ENCODE measurements around the gene ZNF180. TPM values are rescaled to one million over a fixed set of nuclear protein-coding genes. Genes with fewer than 3 reads are reported as not detected.

The ZNF180 gene
- total RNA-seq, 1 donor from 2014 or later = 5.7 TPM

DNA sequence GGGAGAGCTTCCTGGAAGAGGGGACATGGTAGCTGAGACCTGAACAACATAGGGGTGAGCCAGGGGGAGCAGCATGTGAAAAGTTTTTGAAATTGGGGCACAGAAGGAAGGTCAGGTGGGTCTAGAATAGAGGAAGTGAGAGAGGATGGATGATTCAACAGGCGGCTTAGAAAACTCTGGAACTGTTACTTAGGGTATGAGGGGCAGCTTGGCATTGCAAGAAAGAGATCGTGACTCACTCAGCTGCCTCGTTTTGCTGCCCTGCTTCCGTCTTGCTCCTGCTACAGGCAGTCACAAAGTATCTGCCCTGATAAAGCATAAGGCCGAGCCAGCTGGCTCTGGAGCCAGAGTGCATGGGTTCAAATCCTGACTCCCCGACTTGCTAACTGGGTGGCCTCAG lies 30.5 kb upstream of the ZNF180 start:
- no peak overlapping the region for H3K4me3 ChIP-seq (ENCODE audit: low read length in 3 of 3)
- H3K4me1 ChIP-seq (ENCODE audit: control insufficient read depth in 3 of 3, insufficient read depth in 3 of 3, low read length in 3 of 3) = no peaks in the 10 kb centered on the region
- no peak overlapping the region for H3K9ac ChIP-seq (ENCODE audit: low read depth in 1 of 3, low read length in 3 of 3)
- no peaks in the 10 kb centered on the region for H3K36me3 ChIP-seq (ENCODE audit: control insufficient read depth in 3 of 3, insufficient read depth in 3 of 3, low read length in 3 of 3)
- peaks cover 10 to 12% (median 11%) of the 10 kb centered on the region in 3 donors for H3K27me3 ChIP-seq (ENCODE audit: control insufficient read depth in 3 of 3, insufficient read depth in 3 of 3, low read length in 3 of 3)
- peaks cover 0 to 3% (median 0%) of the 10 kb centered on the region in 3 donors for H3K9me3 ChIP-seq (ENCODE audit: control insufficient read depth in 3 of 3, low read length in 3 of 3)
- H3K27ac ChIP-seq (ENCODE audit: low read depth, low read length) = no peak overlapping the region

- Histone ChIP-seq H3K9me3 (ENCODE audit: control insufficient read depth in 3 of 3, low read length in 3 of 3) (peaks cover 0 to 5% (median 3%) of the 10 kb centered on the region in 3 donors), H3K4me3 (ENCODE audit: low read length in 3 of 3) (no peak within 1 kb of the TSS), H3K4me1 (ENCODE audit: control insufficient read depth in 3 of 3, insufficient read depth in 3 of 3, low read length in 3 of 3) (no peaks in the 10 kb centered on the region), H3K36me3 (ENCODE audit: control insufficient read depth in 3 of 3, insufficient read depth in 3 of 3, low read length in 3 of 3) (no peaks in the 10 kb centered on the region), H3K27me3 (ENCODE audit: control insufficient read depth in 3 of 3, insufficient read depth in 3 of 3, low read length in 3 of 3) (peaks cover 10 to 12% (median 11%) of the 10 kb centered on the region in 3 donors), H3K9ac (ENCODE audit: low read depth in 1 of 3, low read length in 3 of 3) (no peak within 1 kb of the TSS), H3K27ac (ENCODE audit: low read depth, low read length) (no peak within 1 kb of the TSS)
These were observed 29.2 kb upstream of the ZNF180 start, which contains the start of gene CEACAM20 for GRCh38 chr19:44529536-44529935. Gene CEACAM20, minus strand, starts transcription at chr19:44529675. Its CDS starts 166 bp downstream, at chr19:44529509.

DNA sequence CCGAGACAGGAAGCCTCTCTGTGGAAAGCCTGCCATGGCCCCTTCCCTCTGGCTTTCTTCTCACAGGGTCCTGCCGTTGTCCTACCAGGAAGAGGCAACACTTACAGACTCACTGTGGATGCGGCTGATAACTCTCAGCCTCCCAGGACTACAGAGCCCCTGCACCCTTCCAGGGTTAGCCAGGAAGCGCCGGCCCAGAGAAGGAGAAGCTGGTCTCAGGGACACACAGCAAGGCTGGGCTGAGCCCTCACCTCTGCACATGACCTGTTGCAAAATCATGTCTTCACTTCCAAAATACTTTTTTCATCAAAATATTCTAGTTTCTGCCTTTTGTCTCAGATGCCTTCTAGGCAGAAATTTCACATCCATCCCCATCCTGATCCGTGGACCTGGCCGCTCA lies 27.2 kb upstream of the ZNF180 start:
- Histone ChIP-seq H3K4me3 (ENCODE audit: low read length in 3 of 3) (no peak overlapping the region), H3K9ac (ENCODE audit: low read depth in 1 of 3, low read length in 3 of 3) (no peak overlapping the region), H3K27me3 (ENCODE audit: control insufficient read depth in 3 of 3, insufficient read depth in 3 of 3, low read length in 3 of 3) (peaks cover 5 to 14% (median 7%) of the 10 kb centered on the region in 3 donors)

DNA sequence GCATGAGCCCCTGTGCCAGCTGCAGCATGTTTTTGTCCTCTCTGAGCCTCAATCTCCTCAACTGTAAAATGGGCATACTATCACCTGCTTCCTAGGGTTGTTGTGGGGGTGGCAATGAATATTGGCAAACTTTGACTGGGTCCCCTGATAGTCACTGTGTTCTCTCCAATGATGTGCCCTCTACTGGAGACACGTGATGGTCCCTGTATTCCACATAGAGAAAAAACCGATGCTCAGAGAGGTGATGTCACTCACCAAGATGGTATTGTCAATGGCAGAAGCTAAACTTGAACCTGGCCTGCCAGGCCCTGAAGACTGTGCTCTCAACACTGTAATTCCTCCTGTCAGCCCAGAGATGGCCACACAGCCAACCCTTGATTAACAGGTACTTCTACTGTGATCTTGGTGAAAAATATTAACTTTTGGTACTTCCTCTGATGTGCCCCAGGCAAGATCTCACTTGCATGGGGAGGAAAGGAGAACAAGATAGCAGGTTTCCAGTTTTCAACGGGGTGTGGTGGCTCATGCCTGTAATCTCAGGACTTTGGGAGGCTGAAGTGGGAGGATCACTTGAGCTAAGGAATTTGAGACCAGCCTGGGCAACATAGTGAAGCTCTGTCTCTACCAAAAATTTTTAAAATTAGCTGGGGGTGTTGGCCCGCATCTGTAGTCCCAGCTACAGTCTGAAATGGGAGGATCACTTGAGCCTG lies 25.6 kb upstream of the ZNF180 start:
- Histone ChIP-seq H3K9me3 (ENCODE audit: control insufficient read depth in 3 of 3, low read length in 3 of 3) (peaks cover 0 to 11% (median 5%) of the 10 kb centered on the region in 3 donors), H3K36me3 (ENCODE audit: control insufficient read depth in 3 of 3, insufficient read depth in 3 of 3, low read length in 3 of 3) (no peaks in the 10 kb centered on the region), H3K4me1 (ENCODE audit: control insufficient read depth in 3 of 3, insufficient read depth in 3 of 3, low read length in 3 of 3) (no peaks in the 10 kb centered on the region), H3K4me3 (ENCODE audit: low read length in 3 of 3) (no peak overlapping the region), H3K9ac (ENCODE audit: low read depth in 1 of 3, low read length in 3 of 3) (no peak overlapping the region), H3K27me3 (ENCODE audit: control insufficient read depth in 3 of 3, insufficient read depth in 3 of 3, low read length in 3 of 3) (peaks cover 5 to 13% (median 6%) of the 10 kb centered on the region in 3 donors), H3K27ac (ENCODE audit: low read depth, low read length) (no peak overlapping the region)

More for the DNA sequence above, 27.2 kb upstream of the ZNF180 start:
- H3K4me1 ChIP-seq (ENCODE audit: control insufficient read depth in 3 of 3, insufficient read depth in 3 of 3, low read length in 3 of 3) = no peaks in the 10 kb centered on the region
- H3K27ac ChIP-seq (ENCODE audit: low read depth, low read length) = no peak overlapping the region
- peaks cover 0 to 9% (median 3%) of the 10 kb centered on the region in 3 donors for H3K9me3 ChIP-seq (ENCODE audit: control insufficient read depth in 3 of 3, low read length in 3 of 3)
- no peaks in the 10 kb centered on the region for H3K36me3 ChIP-seq (ENCODE audit: control insufficient read depth in 3 of 3, insufficient read depth in 3 of 3, low read length in 3 of 3)

GRCh38 chr19:44521370-44521769 lies 21.0 kb upstream of the ZNF180 start:
- H3K4me3 ChIP-seq (ENCODE audit: low read length in 3 of 3) = no peak overlapping the region
- peaks cover 0 to 5% (median 0%) of the 10 kb centered on the region in 3 donors for H3K27me3 ChIP-seq (ENCODE audit: control insufficient read depth in 3 of 3, insufficient read depth in 3 of 3, low read length in 3 of 3)
- no peaks in the 10 kb centered on the region for H3K36me3 ChIP-seq (ENCODE audit: control insufficient read depth in 3 of 3, insufficient read depth in 3 of 3, low read length in 3 of 3)
- H3K9ac ChIP-seq (ENCODE audit: low read depth in 1 of 3, low read length in 3 of 3) = no peak overlapping the region
- H3K9me3 ChIP-seq (ENCODE audit: control insufficient read depth in 3 of 3, low read length in 3 of 3) = peaks cover 0 to 14% (median 8%) of the 10 kb centered on the region in 3 donors
- H3K4me1 ChIP-seq (ENCODE audit: control insufficient read depth in 3 of 3, insufficient read depth in 3 of 3, low read length in 3 of 3) = no peaks in the 10 kb centered on the region
- no peak overlapping the region for H3K27ac ChIP-seq (ENCODE audit: low read depth, low read length)

- no peak overlapping the region for H3K4me3 ChIP-seq (ENCODE audit: low read length in 3 of 3)
- no peak overlapping the region for H3K27ac ChIP-seq (ENCODE audit: low read depth, low read length)
- no peaks in the 10 kb centered on the region for H3K4me1 ChIP-seq (ENCODE audit: control insufficient read depth in 3 of 3, insufficient read depth in 3 of 3, low read length in 3 of 3)
- no peaks in the 10 kb centered on the region for H3K36me3 ChIP-seq (ENCODE audit: control insufficient read depth in 3 of 3, insufficient read depth in 3 of 3, low read length in 3 of 3)
- peaks cover 0 to 6% (median 3%) of the 10 kb centered on the region in 3 donors for H3K9me3 ChIP-seq (ENCODE audit: control insufficient read depth in 3 of 3, low read length in 3 of 3)
- peaks cover 0 to 3% (median 3%) of the 10 kb centered on the region in 3 donors for H3K27me3 ChIP-seq (ENCODE audit: control insufficient read depth in 3 of 3, insufficient read depth in 3 of 3, low read length in 3 of 3)
- no peak overlapping the region for H3K9ac ChIP-seq (ENCODE audit: low read depth in 1 of 3, low read length in 3 of 3)
These were observed 16.8 kb upstream of the ZNF180 start for GRCh38 chr19:44517146-44517545.

- peaks cover 0 to 6% (median 3%) of the 10 kb centered on the region in 3 donors for H3K27me3 ChIP-seq (ENCODE audit: control insufficient read depth in 3 of 3, insufficient read depth in 3 of 3, low read length in 3 of 3)
- H3K4me1 ChIP-seq (ENCODE audit: control insufficient read depth in 3 of 3, insufficient read depth in 3 of 3, low read length in 3 of 3) = no peaks in the 10 kb centered on the region
- peaks cover 0 to 6% (median 3%) of the 10 kb centered on the region in 3 donors for H3K9me3 ChIP-seq (ENCODE audit: control insufficient read depth in 3 of 3, low read length in 3 of 3)
- no peaks in the 10 kb centered on the region for H3K36me3 ChIP-seq (ENCODE audit: control insufficient read depth in 3 of 3, insufficient read depth in 3 of 3, low read length in 3 of 3)
- H3K27ac ChIP-seq (ENCODE audit: low read depth, low read length) = no peak overlapping the region
- H3K9ac ChIP-seq (ENCODE audit: low read depth in 1 of 3, low read length in 3 of 3) = no peak overlapping the region
- no peak overlapping the region for H3K4me3 ChIP-seq (ENCODE audit: low read length in 3 of 3)
These were observed 15.6 kb upstream of the ZNF180 start for GRCh38 chr19:44515907-44516306.

DNA sequence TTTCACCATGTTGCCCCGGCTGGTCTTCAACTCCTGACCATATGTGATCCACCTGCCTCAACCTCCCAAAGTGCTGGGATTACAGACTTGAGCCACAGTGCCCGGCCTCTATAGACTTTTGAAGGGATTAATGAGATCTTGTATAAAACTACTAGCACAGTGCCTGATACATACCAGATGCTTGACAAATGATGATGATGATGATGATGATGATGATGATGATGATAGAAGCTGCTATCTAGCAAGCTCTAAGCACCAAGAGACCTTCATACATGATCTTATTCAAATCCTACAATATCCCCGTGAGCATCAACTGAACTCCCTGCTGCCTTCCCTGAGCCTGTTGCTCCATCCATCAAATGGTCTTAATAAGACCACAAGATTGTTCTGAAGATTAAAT lies 14.7 kb upstream of the ZNF180 start:
- H3K9me3 ChIP-seq (ENCODE audit: control insufficient read depth in 3 of 3, low read length in 3 of 3) = peaks cover 0 to 6% (median 3%) of the 10 kb centered on the region in 3 donors
- no peaks in the 10 kb centered on the region for H3K36me3 ChIP-seq (ENCODE audit: control insufficient read depth in 3 of 3, insufficient read depth in 3 of 3, low read length in 3 of 3)
- peaks cover 0 to 6% (median 3%) of the 10 kb centered on the region in 3 donors for H3K27me3 ChIP-seq (ENCODE audit: control insufficient read depth in 3 of 3, insufficient read depth in 3 of 3, low read length in 3 of 3)
- no peak overlapping the region for H3K9ac ChIP-seq (ENCODE audit: low read depth in 1 of 3, low read length in 3 of 3)
- H3K4me3 ChIP-seq (ENCODE audit: low read length in 3 of 3) = no peak overlapping the region
- H3K27ac ChIP-seq (ENCODE audit: low read depth, low read length) = no peak overlapping the region
- no peaks in the 10 kb centered on the region for H3K4me1 ChIP-seq (ENCODE audit: control insufficient read depth in 3 of 3, insufficient read depth in 3 of 3, low read length in 3 of 3)

DNA sequence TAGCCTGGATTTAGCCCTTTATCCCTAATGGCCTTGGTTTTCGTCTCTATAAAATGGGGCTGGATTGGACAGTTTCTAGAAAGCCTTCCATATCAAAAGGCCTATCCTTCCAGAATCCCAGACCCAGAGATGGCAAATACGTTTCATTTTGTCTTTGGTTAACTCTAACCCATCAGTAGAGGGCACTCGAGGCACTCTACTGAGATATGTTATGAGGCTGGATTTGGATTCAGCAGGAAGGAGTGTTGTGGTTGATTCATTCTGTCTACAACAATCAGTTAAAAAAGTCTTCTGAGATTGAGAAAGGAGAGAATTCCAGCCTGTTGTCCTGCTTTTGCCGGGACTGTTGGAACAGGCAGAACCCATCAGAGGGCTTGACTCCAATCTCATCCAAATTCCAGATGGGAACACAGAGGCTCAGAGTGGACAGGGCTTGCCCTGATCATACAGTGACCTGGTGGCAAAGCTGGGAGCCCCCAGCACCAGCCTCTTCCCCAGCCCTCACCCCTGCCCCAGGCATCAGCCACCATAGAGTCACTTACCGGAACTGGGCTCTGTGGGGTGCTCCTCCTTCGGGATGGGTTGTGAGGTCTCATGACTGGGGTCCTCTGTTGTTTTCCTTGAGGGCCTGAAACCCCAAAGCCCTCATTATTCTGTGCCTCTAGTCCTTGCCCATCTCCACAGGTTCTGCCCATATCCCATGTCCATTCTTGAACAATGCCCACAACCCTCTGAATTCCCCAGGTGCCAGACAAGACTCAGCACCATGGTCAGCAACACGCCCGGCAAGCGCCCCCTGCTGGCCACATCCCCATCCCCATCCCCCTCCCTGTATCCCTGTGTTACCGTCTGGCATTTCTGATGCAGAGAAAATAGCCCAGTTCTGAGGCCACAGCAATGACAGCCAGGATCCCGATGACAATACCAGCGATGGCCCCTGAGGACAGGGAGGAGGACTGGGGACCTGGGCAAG lies 12.3 kb upstream of the ZNF180 start:
- H3K36me3 ChIP-seq (ENCODE audit: control insufficient read depth in 3 of 3, insufficient read depth in 3 of 3, low read length in 3 of 3) = no peaks in the 10 kb centered on the region
- H3K9me3 ChIP-seq (ENCODE audit: control insufficient read depth in 3 of 3, low read length in 3 of 3) = peaks cover 0 to 6% (median 0%) of the 10 kb centered on the region in 3 donors
- no peak overlapping the region for H3K9ac ChIP-seq (ENCODE audit: low read depth in 1 of 3, low read length in 3 of 3)
- H3K27me3 ChIP-seq (ENCODE audit: control insufficient read depth in 3 of 3, insufficient read depth in 3 of 3, low read length in 3 of 3) = peaks cover 0 to 6% (median 3%) of the 10 kb centered on the region in 3 donors
- no peak overlapping the region for H3K27ac ChIP-seq (ENCODE audit: low read depth, low read length)
- no peak overlapping the region for H3K4me3 ChIP-seq (ENCODE audit: low read length in 3 of 3)
- no peaks in the 10 kb centered on the region for H3K4me1 ChIP-seq (ENCODE audit: control insufficient read depth in 3 of 3, insufficient read depth in 3 of 3, low read length in 3 of 3)

All from skeletal muscle tissue (tissue), 4 donors.